HCT116 (cell line): ENCODE measurements around the gene IDH3G.

Experiments
- CTCF ChIP-seq, 3 experiments: fragments of 200-600 bp in 1 of 3; sonication (generic) in 1 of 3; IDR thresholded peaks in 2 of 3; conservative IDR thresholded peaks in 1 of 3; 2 replicates each; pipeline ENCODE4 v1.5.1; 2012 to 2017; ENCODE audit warnings: low read depth in 2 of 3, low read length in 2 of 3, antibody characterized with exemption in 1 of 3, borderline replicate concordance in 1 of 3, control low read depth in 1 of 3, mild to moderate bottlenecking in 1 of 3, mixed read lengths in 1 of 3, mixed run types in 1 of 3, moderate library complexity in 1 of 3; ENCODE audit not compliant: insufficient read depth in 1 of 3
- ELF1 ChIP-seq: IDR thresholded peaks from 2 replicates; pipeline ENCODE4 v1.6.1; 2012; ENCODE audit warnings: low read depth, borderline replicate concordance
- EZH2 ChIP-seq: fragments of 200-600 bp; sonication (generic); IDR thresholded peaks from 2 replicates; pipeline ENCODE4 v1.6.1; 2017; ENCODE audit warnings: antibody characterized with exemption, mixed run types
- EZH2phosphoT487 ChIP-seq: fragments of 200-600 bp; IDR thresholded peaks from 2 replicates; pipeline ENCODE4 v1.6.1; 2018; ENCODE audit warnings: antibody characterized with exemption, borderline replicate concordance
- FOSL1 ChIP-seq: IDR thresholded peaks from 2 replicates; pipeline ENCODE4 v1.6.1; 2012; ENCODE audit warnings: low read depth
- MAX ChIP-seq: IDR thresholded peaks from 2 replicates; pipeline ENCODE4 v1.6.1; 2012
- POLR2A ChIP-seq: IDR thresholded peaks from 2 replicates; pipeline ENCODE4 v1.7.0; 2011; ENCODE audit warnings: borderline replicate concordance; ENCODE audit not compliant: insufficient read depth, insufficient read length; ENCODE audit errors: extremely low read depth
- POLR2AphosphoS5 ChIP-seq: IDR thresholded peaks from 2 replicates; pipeline ENCODE4 v1.6.1; 2011; ENCODE audit warnings: mild to moderate bottlenecking, low read depth, low read length, moderate library complexity
- REST ChIP-seq: IDR thresholded peaks from 2 replicates; pipeline ENCODE4 v1.6.1; 2012; ENCODE audit warnings: low read depth
- SRF ChIP-seq: IDR thresholded peaks from 2 replicates; pipeline ENCODE4 v1.6.1; 2012; ENCODE audit warnings: low read depth
- ZBTB33 ChIP-seq: IDR thresholded peaks from 2 replicates; pipeline ENCODE4 v1.6.1; 2011; ENCODE audit warnings: mild to moderate bottlenecking, low read length, moderate library complexity; ENCODE audit not compliant: insufficient replicate concordance; ENCODE audit errors: extremely low read depth

GRCh38 chrX:153778181-153778580, 16.0 kb downstream of the IDH3G start:
- TF ChIP-seq ZBTB33 (no peak), CTCF (IDR thresholded peaks at IDR 0.05 in 2 of 3, conservative IDR thresholded peaks at IDR 0.05 in 1 of 3; ENCODE audit: borderline replicate concordance in 1 of 3, insufficient read depth in 1 of 3, low read depth in 2 of 3, low read length in 2 of 3) (no peak), EZH2 (no peak), MAX (no peak), SRF (no peak), POLR2A (no peak), FOSL1 (no peak), POLR2AphosphoS5 (no peak), REST (no peak), ELF1 (no peak), EZH2phosphoT487 (no peak)
